Activated CD4-positive, alpha-beta T cell treated with anti-CD3 and anti-CD28 coated beads, Interleukin-2, amount 50 U/mL, for 48 hours (primary cell): ENCODE results near the gene GPR22.

Source experiments
- DNase-seq, 2 experiments: peaks; one replicate each; pipeline ENCODE4 v3.0.0-alpha.2; 2020

GPR22 gene, protein sequence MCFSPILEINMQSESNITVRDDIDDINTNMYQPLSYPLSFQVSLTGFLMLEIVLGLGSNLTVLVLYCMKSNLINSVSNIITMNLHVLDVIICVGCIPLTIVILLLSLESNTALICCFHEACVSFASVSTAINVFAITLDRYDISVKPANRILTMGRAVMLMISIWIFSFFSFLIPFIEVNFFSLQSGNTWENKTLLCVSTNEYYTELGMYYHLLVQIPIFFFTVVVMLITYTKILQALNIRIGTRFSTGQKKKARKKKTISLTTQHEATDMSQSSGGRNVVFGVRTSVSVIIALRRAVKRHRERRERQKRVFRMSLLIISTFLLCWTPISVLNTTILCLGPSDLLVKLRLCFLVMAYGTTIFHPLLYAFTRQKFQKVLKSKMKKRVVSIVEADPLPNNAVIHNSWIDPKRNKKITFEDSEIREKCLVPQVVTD

DNA sequence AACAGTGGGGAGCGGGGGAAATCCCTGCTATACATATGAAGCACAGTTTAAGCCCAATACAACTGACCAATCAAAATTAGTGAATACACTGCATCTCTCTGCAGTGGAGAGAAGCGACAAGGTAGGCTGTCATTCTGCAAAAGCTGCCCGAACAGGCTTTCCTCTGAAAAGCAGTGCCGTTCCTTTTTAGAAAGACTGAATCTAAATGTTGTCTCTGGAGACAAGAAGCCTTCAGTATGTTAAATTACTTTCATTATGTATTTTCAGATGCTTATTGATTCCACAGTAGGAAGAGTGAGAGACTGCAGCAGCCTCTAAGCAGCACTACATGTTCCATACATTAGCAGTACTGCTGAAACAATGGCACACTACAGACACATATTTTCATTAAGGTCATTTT, at the start of gene GPR22:
Gene GPR22, plus strand, starts transcription at position 129 of the 400 bp plus-strand sequence. CDS start 4,004 bp downstream, outside the sequence.
- DNase-seq = no peak

DNA sequence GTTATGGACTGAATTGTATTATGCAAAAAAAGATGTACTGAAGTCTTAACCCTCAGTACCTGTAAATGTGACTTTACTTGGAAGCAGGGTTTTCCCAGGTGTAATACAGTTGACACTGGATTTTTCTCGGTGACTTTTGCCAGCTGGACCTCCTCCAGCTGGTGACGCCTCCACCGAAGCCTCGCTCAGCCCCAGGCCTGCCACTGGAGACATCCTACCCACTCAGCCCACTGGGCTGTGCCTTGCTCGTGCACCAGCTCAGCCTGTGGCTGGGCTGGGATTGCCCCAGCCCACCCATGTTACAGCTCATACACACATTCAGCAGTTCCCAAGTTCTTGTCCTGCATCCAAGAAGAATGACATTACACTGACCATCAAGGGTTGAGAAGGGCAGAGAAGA, 42.4 kb upstream of the GPR22 start:
- DNase-seq = no peak

DNA sequence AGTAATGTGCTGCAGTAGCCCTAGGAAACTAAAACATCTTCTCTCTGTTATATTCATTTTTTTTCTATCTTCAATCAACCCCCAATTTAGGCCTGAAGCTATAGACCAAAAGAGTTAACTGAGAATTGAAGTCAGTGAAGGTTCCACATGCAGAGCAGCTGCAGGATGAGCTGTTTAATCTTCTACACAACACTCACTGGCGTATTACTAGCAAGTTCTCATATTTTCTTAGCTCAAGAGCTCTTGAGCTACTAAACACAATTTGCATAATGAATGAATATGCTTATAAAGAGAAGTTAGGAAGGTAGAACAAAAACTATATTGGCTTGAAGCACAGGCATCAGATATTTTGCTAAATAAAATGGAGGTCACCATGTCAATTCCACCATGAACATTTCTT, 41.2 kb upstream of the GPR22 start:
- DNase-seq = no peak

DNA sequence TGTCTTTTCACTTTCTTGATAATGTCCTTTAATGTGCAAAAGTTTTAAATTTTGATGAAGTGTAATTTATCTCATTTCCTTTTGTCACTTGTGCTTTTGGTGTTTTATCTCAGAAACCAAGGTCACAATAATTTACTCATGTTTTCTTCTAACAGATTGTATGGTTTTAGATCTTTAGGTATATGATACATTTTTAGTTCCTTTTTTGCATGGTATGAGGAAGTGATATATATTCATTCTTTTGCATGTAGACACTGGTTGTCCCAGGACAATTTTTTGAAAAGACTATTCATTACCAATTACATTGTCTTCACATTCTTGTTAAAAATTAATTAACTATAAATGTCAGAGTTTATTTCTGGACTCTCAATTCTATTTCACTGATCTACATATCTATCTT, 39.8 kb upstream of the GPR22 start:
- no peak for DNase-seq

DNA sequence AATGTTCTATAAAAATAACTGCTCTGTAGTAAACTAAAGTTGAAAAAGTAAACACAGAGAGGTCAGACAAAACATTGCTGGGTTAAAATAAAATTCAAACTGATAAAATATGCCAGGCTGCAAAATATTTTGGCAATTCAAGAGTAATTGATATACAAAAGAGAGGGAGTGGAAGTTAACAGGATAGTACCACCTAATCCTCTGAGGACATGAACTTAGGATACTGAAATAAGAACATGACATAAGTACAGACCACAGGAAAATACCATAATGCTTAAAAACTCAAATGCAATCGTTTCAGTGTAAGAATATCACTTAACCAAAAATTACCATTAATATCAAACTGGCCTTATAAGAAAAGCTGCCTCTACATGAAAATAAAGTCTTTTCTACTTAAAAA, 37.6 kb upstream of the GPR22 start:
- DNase-seq = no peak

DNA sequence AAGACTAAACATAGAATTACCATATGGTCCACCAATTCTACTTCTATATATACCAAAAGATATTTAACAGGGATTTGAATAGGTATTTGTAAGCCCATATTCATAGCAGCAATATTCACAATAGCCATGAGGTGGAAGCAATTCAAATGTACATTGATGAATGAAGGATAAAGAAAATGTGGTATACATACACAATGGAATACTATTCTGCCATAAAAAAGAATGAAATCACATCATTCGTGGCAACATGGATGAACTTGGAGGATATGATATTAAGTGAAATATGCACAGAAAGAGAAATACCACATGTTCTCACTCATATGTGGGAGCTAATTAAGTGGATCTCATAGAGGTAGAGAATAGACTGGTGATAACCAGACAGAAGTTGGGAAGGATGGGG, 34.1 kb upstream of the GPR22 start:
- no peak for DNase-seq

DNA sequence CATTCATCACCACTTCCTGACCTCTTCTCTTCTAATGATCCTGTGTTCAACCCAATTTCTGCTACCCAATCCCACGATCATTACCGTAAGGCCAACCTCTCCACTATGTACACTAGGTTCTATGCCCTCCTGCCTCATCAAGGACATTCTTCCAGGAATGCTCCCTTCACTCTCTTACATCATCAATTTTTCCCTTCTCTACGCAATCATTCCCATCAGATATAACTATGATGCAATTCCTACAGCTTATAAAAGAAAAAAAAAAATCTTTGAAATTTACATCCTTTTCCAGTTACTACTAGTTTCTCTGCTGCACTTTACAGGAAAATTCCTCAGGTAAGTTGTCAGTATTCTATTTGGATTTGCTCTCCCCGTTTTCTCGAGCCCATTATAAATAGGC, 30.8 kb upstream of the GPR22 start:
- DNase-seq = no peak

DNA sequence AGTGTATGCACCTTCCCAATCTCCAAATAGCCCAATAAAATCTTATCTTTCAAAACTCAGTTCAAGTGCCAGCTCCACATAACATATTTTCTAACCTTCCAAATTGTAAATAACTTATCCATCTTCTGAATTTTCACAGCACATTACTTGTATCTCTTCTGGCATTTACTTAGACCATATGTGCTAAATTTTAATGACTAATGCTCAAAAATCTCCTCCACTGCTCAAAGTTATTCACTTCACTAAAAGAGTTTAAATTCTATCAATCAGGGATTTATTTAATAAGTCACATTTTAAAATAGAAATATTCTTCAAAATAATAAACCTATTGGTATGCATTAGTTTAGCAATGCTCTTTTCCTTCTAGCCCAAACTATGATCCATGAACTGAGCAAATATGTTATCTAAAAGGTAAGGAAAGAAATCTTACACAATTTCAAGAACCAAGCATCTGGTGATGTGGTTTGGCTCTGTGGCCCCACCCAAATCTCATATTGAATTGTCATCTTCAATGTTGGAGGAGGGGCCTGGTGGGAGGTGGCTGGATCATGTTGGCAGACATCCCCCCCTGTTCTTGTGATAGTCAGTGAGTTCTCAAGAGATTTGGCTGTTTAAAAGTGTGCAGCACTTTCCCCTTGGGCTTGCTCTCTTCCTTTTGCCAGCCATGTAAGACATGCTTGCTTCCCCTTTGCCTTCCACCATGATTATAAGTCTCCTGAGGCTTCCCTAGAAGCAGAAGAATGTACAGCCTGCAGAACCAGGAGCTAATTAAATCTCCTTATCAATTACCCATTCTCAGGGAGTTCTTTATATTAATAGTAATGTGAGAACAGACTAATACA, 28.1 kb upstream of the GPR22 start:
- DNase-seq = no peak

DNA sequence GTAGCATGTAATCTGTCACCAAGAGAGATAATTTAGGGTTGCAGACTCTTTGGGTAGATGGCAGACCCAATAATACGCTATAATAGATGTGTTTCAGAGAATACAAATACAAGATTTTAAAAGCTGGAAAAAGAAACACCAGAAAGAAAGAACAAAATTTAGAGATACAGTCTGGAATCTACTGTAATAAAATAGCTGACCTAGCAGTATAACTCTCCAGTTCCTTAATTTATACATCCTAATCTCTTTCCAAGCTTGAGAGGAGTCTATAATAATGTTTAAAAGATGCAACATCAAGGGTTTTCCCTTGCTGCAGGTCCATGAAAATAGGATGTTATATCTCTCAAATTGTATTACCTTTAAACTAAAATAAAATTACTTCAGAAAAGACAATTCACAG, 27.2 kb upstream of the GPR22 start:
- no peak for DNase-seq

DNA sequence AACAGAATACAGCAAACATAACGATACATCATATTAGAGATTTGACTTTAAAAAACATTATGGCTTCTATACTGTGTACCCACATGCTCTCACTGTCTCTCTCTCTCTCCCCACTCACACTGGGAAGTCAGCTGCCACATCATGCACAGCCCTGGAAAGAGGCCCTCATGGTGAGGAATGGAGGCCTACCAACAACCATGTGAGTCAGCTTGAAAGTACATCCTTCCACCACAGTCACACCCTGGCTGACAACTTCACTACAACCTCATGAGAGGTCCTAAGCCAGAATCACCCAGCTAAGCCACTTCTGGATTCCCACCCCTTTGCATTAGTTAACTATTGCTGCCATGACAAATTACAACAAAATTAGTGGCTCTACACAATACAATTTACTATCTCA, 23.3 kb upstream of the GPR22 start:
- DNase-seq = peak; percentile 9 to 34

DNA sequence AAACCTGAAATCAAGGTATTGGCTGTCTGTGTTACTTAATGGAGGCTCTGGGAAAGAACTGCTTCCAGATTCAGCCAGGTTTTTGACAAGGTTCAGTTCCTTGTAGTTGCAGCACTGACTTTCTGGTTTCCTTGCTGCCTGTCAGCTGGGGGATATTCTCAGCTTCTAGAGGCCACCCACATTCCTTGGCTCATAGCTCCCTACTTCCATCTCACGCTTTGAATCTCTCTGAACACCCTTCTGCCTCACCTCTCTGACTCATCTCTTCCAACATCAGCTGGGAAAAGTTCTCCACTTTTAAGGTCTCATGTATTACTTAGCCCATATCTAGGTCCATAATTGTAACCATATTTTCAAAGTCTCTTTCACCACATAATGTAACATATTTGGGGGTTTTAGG, 22.9 kb upstream of the GPR22 start:
- DNase-seq = no peak

DNA sequence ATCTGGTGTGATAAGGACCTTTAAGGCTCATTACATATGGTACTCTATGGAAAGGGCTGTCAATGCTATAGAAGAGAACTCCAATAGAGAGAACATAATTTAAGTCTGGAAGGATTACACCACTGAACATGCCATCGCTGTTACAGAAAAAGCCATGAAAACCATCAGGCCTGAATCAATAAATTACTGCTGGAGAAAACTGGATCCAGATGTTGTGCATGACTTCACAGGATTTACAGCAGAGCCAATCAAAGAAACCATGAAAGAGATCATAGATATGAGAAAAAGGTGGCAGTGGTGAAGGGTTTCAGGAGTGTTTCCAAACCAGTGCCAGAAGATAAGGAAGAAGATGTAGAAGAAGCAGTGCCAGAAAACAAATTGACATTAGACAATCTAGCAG, 18.9 kb upstream of the GPR22 start:
- no peak for DNase-seq

DNA sequence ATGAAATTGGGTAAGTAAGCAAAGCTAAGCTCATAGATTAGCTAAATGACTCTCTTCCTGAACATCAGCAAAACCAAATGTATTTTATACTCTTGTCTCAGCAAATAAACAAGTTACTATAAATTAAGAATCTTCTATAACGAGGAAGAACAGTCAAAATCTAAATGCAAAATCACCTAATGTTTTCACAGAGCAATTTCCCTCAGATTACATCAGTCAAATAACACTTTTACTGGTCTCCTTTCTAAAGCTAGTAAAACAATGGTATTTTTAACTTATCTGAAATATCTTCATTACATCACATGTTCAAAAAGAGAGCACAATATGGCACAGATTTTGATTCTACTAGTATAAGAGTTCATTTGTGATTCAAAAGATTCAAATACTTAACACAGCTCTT, 16.5 kb upstream of the GPR22 start:
- DNase-seq = no peak

DNA sequence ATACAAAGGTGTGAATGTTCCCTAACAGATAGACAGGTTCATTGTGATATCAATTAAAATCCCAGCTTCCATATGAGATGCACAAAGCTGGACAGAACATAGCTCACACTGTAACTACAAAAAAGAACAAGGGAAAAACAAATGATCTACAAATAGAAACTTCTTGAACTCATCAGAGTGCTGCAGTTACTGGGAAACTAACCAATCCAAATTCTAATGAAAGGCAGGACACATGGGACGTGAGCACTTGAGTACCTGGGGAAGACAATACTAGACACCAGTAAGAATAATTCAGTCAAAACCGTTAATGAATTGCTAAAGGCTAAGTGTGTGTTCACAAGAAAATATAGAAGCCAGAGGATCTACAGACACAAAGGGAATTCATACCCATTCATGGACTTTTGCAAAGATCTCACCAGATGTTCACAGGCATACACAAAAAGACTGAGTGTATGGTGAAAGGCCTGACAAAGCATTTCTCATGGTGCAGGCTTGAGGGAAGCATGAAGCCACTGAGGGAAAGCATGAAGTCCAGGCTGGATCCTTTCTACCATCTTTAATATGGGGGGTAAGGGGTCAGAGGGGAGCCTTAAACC, 7.8 kb upstream of the GPR22 start:
- DNase-seq = no peak

DNA sequence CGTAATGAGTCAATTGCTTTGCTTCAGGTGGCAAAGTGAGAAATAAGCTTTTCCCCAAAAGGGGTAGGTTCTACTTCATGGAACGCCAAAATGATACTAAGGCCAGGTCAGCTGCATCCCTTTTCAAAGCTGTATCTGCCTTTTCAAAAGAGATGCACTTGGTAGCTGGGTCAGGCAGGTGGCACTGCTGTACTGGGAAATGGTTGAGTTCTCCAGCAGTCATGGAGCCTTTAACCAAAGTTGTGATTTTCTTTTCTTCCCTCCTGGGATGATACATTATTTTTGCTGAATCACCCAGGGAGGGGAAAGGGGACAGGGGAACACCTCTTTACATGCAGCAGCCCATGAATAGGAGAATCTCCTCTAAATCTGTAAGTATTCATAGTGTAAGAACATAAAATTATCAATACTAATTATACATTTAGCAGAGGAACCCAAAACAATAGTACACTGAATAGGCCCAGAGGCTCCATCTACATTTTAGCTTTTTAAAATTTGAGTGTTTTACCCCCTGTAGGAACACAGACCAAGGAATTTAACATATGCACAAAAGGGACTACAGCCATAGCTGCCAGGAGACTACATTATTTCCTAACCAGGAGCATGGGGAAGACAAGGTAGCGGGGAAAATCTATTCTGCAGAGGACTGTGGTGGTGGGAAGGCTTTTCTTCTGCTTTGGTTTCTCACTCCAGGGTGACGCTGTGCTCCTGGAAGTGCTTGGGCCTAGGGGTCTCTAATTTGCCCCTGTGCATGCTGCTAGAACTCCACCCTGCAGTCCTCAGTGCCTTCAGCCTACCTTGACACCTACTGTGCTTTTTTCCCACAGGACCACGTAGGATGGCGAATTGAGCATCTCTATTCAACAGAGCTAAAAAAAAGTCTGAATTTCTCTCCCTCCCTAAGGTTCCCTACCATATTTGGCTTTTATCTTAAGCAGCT, 6.4 kb upstream of the GPR22 start:
- peak; percentile 22 to 45 for DNase-seq

DNA sequence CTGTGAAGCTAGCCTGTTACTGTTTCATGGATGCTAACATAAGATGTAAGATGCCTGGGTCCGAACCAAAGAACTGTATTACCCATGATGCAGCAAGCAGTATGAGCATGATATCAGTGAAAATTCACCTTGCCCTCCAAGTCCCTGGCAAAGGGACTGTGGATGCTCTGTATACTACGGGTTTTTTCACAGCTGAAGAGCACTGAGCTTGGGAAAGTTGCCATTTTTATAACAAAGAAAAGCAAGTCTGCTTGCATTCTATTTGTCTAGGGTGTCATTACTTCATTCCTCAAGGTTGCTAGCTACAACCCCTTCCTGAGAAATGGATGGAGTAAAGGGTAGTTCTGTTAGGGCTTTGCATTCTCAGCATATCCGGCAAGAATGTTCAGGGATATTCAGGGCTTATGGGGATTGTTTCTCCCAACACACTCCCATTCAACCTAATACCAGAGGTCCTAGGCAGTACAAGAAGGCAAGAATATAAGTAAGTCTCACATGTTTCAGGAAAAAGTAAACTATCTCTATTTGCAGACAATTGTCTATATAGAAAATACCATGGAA, 5.1 kb upstream of the GPR22 start:
- DNase-seq = no peak

DNA sequence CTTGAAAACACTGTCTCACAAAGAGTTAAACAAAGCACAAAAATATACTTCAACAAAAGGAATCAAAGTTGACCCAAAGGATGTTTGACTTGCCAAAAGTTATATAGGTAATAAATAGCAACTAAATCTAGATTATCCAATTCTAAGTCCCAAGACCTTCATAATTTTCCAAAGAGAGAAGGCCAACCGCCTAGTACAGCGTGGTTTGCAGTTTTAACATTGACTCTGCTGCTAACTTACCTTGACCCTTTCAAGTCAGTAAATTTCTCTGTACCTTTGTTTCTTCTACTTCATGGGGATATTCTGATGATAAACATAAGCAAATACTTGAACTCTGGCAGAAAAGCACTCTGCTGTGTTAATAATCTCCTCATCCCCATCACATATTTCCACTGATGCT, 1.9 kb upstream of the GPR22 start:
- DNase-seq = no peak

DNA sequence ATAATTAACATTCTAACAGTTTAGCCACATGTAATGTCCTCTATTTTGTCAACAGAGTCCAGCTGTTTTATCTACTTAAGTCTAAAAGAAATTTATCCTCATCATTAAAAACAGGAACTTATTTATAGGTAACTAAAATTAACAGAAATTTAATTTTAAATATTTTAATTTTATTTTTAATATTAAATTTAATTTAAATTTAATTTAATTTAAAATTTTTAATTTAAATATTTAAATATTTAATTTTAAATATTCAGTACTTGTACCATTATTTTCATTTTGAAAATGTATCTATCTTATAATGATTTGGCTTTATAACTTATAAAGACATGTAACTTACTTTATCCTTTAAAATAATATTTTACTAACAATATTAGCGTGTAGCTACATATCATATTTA, 1.0 kb upstream of the GPR22 start:
- no peak for DNase-seq

DNA sequence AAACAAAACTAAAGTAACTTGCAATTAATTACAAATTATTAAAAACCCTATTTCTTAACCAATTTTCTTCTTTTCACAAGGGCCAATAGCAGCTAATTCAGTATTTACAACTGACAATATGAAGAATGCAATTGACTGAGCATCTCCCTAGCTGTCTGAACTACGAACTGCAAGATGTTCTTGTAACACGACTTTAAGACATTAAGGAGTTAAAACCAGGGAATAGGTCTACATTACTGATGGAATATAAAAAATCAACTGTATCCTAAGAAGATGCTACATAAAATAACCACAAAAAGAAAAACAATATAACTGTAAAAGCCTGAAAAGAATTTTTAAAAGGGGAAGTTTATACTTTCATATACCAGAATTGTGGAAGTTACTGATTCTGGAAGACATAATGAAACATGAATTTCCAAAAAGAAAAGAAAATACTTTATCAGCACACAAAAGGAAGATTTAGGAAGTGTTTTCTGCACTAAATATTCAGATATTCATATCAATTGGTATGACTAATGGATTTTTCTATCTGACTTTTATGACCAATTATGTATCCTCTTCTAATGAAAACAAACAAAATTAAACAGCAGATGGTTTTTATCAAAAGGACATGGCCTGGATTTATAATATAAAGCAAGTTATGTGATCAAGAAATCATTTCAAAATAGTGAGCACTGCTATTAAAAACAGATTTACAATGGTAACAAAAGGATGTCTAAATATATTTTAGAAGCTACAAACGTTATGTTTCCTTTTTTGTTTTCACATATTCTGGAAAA, 1.6 kb downstream of the GPR22 start:
- no peak for DNase-seq

DNA sequence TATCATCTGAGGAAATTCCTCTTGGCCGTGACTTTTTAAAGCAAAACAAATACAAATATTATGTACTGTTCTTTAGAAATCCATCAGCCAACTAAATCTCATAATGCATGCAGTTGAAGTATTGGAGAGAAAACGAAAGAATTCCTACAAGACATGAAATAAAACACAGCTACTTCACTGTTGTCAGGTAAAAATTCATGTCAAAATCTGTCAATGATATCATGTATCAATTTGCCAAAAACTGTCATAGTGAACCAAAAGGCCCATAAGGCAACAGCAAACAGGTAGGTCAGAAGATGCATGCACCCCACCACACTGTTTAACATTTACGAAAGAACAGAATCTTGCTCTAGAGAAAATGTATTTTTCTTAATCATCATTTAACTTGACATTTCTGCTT, 2.3 kb downstream of the GPR22 start:
- no peak for DNase-seq

DNA sequence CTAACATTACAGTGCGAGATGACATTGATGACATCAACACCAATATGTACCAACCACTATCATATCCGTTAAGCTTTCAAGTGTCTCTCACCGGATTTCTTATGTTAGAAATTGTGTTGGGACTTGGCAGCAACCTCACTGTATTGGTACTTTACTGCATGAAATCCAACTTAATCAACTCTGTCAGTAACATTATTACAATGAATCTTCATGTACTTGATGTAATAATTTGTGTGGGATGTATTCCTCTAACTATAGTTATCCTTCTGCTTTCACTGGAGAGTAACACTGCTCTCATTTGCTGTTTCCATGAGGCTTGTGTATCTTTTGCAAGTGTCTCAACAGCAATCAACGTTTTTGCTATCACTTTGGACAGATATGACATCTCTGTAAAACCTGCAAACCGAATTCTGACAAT, 4.3 kb downstream of the GPR22 start:
- DNase-seq = no peak

DNA sequence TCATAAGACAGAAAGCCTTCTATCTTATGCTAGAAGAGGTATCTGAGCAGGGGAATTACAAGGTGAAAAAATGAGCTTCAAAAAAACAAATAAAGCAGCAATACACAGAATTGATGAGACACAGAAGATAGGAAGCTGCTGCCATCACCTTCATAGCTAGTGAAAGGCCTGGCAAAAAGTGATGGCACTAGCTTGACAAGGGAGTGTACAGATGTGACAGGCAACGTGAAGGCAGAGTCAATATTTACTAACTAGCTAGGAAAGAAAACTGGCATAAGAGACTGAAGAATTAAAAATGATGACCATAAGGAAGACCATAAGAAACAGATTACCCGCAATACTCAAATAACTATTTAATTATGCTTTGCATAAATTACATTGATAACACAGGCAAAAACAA, 9.4 kb downstream of the GPR22 start:
- DNase-seq = no peak
